GM18951 (cell line): Measurements from ENCODE around the gene ARHGAP5.

Source experiments
- POLR2A ChIP-seq: IDR thresholded peaks from 4 replicates; pipeline ENCODE4 v1.6.1; 2011; ENCODE audit warnings: mild to moderate bottlenecking; ENCODE audit not compliant: insufficient read length, insufficient read depth; ENCODE audit errors: extremely low read depth
- in situ Hi-C: fragments of 300-500 bp; cut with MboI; formaldehyde crosslinking; loops from one replicate; pipeline ENCODE4 v1.12.0; 2022; ENCODE audit warnings: low sequenced_read_pairs, mixed read lengths, inconsistent platforms; ENCODE audit not compliant: unreplicated experiment

ARHGAP5 gene

GRCh38 chr14:32059702-32060101 is 17.4 kb upstream of the ARHGAP5 start:
- in situ Hi-C loops, result no loop called here
- TF ChIP-seq POLR2A, result no peak

- in situ Hi-C loops, result no loop called here
- no peak for TF ChIP-seq POLR2A
These were observed 12.2 kb upstream of the ARHGAP5 start for GRCh38 chr14:32064931-32065330.

GRCh38 chr14:32068708-32069107 is 8.4 kb upstream of the ARHGAP5 start:
- in situ Hi-C loops, result no loop called here
- TF ChIP-seq POLR2A, result no peak

- in situ Hi-C loops, result loop anchor here (5.0 to 10.0 kb wide), 2 partner anchors 135 to 182 kb away; partner anchors contain the start of genes RNU6-7 and RNU6-8
- no peak for TF ChIP-seq POLR2A
These were observed 6.8 kb upstream of the ARHGAP5 start for GRCh38 chr14:32070282-32070681.

- in situ Hi-C loops, result loop anchor here (5.0 to 10.0 kb wide), 2 partner anchors 132 to 180 kb away; partner anchors contain the start of genes RNU6-7 and RNU6-8
- TF ChIP-seq POLR2A, result no peak
These were observed 4.4 kb upstream of the ARHGAP5 start for GRCh38 chr14:32072676-32073075.

- in situ Hi-C loops, result loop anchor here (5.0 to 10.0 kb wide), 2 partner anchors 131 to 179 kb away; partner anchors contain the start of genes RNU6-7 and RNU6-8
- TF ChIP-seq POLR2A, result no peak
These were observed 3.4 kb upstream of the ARHGAP5 start for GRCh38 chr14:32073537-32074189.

- in situ Hi-C loops, result loop anchor here (5.0 to 10.0 kb wide), 2 partner anchors 130 to 177 kb away; partner anchors contain the start of genes RNU6-7 and RNU6-8
- TF ChIP-seq POLR2A, result no peak
These were observed 2.1 kb upstream of the ARHGAP5 start for GRCh38 chr14:32074887-32075572.

GRCh38 chr14:32075672-32076277 is 1.3 kb upstream of the ARHGAP5 start:
- in situ Hi-C loops, result loop anchor here (10.0 kb wide), 1 partner anchor 129 kb away; the partner anchor contains the start of genes RNU6-7 and RNU6-8
- no peak for TF ChIP-seq POLR2A

- TF ChIP-seq POLR2A, result peak; percentile 52
- in situ Hi-C loops, result loop anchor here (10.0 kb wide), 1 partner anchor 128 kb away; the partner anchor contains the start of genes RNU6-7 and RNU6-8
These were observed 625 bp upstream of the ARHGAP5 start for GRCh38 chr14:32076278-32077080.

- in situ Hi-C loops, result loop anchor here (10.0 kb wide), 1 partner anchor 127 kb away; the partner anchor contains the start of genes RNU6-7 and RNU6-8
These were observed 1.1 kb downstream of the ARHGAP5 start for GRCh38 chr14:32078023-32078857.

GRCh38 chr14:32078858-32079216 is 1.7 kb downstream of the ARHGAP5 start:
- in situ Hi-C loops, result loop anchor here (10.0 kb wide), 1 partner anchor 126 kb away; the partner anchor contains the start of genes RNU6-7 and RNU6-8
- no peak for TF ChIP-seq POLR2A

More at GRCh38 chr14:32078023-32078857, 1.1 kb downstream of the ARHGAP5 start:
- no peak for TF ChIP-seq POLR2A
